DMS53 treated with DMSO at 0.1 percent for 48 hours (cell line): ENCODE results near the gene PLOD2.

Experiments used
- DNase-seq: peaks from one replicate; lab custom pipeline; 2025; ENCODE audit not compliant: unreplicated experiment; lab: John Stamatoyannopoulos, UW

PLOD2 gene

GRCh38 chr3:146052056-146052790, 108.8 kb downstream of the PLOD2 start:
- DNase-seq, result no peak

- DNase-seq, result no peak
These were observed 110.3 kb downstream of the PLOD2 start for GRCh38 chr3:146050691-146051090.

GRCh38 chr3:146047485-146047884, 113.5 kb downstream of the PLOD2 start:
- DNase-seq, result no peak

GRCh38 chr3:146044046-146044445, 116.9 kb downstream of the PLOD2 start:
- DNase-seq, result no peak

GRCh38 chr3:146040630-146041029, 120.4 kb downstream of the PLOD2 start:
- DNase-seq, result no peak

GRCh38 chr3:146037697-146038096, 123.3 kb downstream of the PLOD2 start:
- no peak for DNase-seq

GRCh38 chr3:146036281-146036680, 124.7 kb downstream of the PLOD2 start:
- no peak for DNase-seq

GRCh38 chr3:146035366-146035765, 125.6 kb downstream of the PLOD2 start:
- DNase-seq, result no peak

- no peak for DNase-seq
These were observed 127.0 kb downstream of the PLOD2 start for GRCh38 chr3:146033950-146034349.

- DNase-seq, result no peak
These were observed 134.4 kb downstream of the PLOD2 start for GRCh38 chr3:146026547-146026946.

- DNase-seq, result no peak
These were observed 136.7 kb downstream of the PLOD2 start for GRCh38 chr3:146024260-146024659.

- DNase-seq, result no peak
These were observed 140.0 kb downstream of the PLOD2 start for GRCh38 chr3:146020969-146021368.

GRCh38 chr3:146019508-146019907, 141.5 kb downstream of the PLOD2 start:
- DNase-seq, result no peak
